Ishikawa (cell line): ENCODE data around the gene PDYN.

Experiments
- EP300 ChIP-seq: IDR thresholded peaks from 2 replicates; pipeline ENCODE4 v1.6.1; 2012; ENCODE audit warnings: borderline replicate concordance
- YY1 ChIP-seq: IDR thresholded peaks from 2 replicates; pipeline ENCODE4 v1.6.1; 2012; ENCODE audit warnings: low read depth

DNA sequence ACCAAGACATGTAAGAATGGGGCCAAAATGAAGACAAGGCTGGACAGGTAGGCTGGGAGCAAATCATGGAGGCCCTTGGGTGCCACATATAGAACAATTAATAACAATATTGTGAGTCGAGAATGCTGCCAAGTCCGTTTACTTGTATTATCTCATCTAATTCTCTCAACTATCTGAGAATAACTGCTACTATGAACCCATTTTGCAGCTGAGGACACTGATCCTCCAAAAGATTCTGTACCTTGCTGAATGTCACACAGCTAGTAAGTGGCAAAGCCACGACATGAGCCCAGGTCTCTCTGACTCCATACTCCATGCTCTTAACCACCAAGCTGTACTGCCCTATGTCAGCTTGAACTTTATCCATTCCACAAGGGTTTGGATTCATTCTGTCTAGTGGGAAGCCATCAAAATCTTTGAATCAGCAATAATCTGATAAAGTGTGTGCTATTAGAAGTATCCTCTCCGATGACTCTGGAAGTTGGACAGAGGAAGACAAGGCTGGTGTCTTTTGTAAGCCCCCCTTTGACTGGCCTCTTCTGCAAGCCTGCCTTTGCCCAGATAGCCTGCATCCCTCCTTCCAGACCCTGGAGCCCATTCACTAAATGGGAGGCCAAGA, 43.5 kb upstream of the PDYN start:
- TF ChIP-seq EP300 (no peak), YY1 (no peak)
